HepG2 (cell line): ENCODE results near the gene LITAF. TPM values are rescaled to one million over a fixed set of nuclear protein-coding genes. Genes with fewer than 3 reads are reported as not detected.

Source experiments
- HNF1A ChIP-seq, 2 experiments: sonication (generic) in 1 of 2; formaldehyde crosslinking in 1 of 2; IDR thresholded peaks; 2 replicates each; pipeline versions ENCODE4 v1.4.0 to v1.6.1; 2016 to 2020; ENCODE audit warnings: borderline replicate concordance in 1 of 2, low read depth in 1 of 2, mild to moderate bottlenecking in 1 of 2, missing genetic modification reagents in 1 of 2
- RAD21 ChIP-seq: fragments of 450-650 bp; formaldehyde crosslinking; IDR thresholded peaks from 2 replicates; pipeline ENCODE4 v1.5.0; 2020; ENCODE audit warnings: mild to moderate bottlenecking
- RFX3 ChIP-seq: IDR thresholded peaks from 2 replicates; pipeline ENCODE4 v1.6.1; 2016; ENCODE audit warnings: missing biosample characterization, missing genetic modification reagents
- TFAP4 ChIP-seq: sonication (generic); IDR thresholded peaks from 2 replicates; pipeline ENCODE4 v1.6.1; 2016; ENCODE audit warnings: low read depth, borderline replicate concordance
- ZBTB44 ChIP-seq: sonication (generic); formaldehyde crosslinking; IDR thresholded peaks from 2 replicates; pipeline ENCODE4 v1.4.0; 2020; ENCODE audit warnings: missing genetic modification reagents
- polyA plus RNA-seq, 8 experiments: library from polyadenylated mRNA; depleted of rRNA in 3 of 8; stranded (reverse) in 7 of 8; unstranded in 1 of 8; fragments of >200 nt; fragmentation: Illumina TruSeq in 4 of 8; extraction: Trizol in 4 of 8; gene quantifications; 2 replicates each; pipeline versions ENCODE4 v1.2.1 to v1.2.3, GENCODE V29; 2011 to 2016; ENCODE audit warnings: low read depth in 4 of 8, missing spikeins in 1 of 8, mixed read lengths in 1 of 8; ENCODE audit not compliant: insufficient read depth in 1 of 8
- total RNA-seq, 5 experiments: library from RNA; depleted of rRNA; stranded (reverse); fragments of >200 nt; fragmentation: Illumina TruSeq; extraction: Trizol; gene quantifications; 2 replicates each; pipeline ENCODE4 v1.2.3, GENCODE V29; 2016; ENCODE audit warnings: low read depth in 1 of 5

Gene LITAF
- total and polyA plus RNA-seq, 2 of the 13 experiments (the other 11 are each of a cell fraction or from before 2014, with no cell fraction given), result 80.1 to 141 TPM

- TF ChIP-seq ZBTB44 (CRISPR knock-in tag) (no peak), RFX3 (CRISPR knock-in tag) (no peak), TFAP4 (no peak), RAD21 (CRISPR knock-in tag) (no peak), HNF1A (IDR thresholded peaks at IDR 0.05; ENCODE audit: low read depth) (no peak), HNF1A (CRISPR knock-in tag; IDR thresholded peaks at IDR 0.05; ENCODE audit: borderline replicate concordance) (no peak)
These were observed 22.9 kb upstream of the LITAF start (continued) for GRCh38 chr16:11609474-11610120.
